NCI-H82 (cell line): ENCODE results near the gene S100A7.
"Not testable (repeated sequence)": the region's sequence is repeated elsewhere in the genome, so short reads cannot be mapped to it uniquely, and the experiment has no call there.

ENCODE experiments used
- DNase-seq: peaks from one replicate; lab custom pipeline; 2025; lab: John Stamatoyannopoulos, UW

The S100A7 gene

DNA sequence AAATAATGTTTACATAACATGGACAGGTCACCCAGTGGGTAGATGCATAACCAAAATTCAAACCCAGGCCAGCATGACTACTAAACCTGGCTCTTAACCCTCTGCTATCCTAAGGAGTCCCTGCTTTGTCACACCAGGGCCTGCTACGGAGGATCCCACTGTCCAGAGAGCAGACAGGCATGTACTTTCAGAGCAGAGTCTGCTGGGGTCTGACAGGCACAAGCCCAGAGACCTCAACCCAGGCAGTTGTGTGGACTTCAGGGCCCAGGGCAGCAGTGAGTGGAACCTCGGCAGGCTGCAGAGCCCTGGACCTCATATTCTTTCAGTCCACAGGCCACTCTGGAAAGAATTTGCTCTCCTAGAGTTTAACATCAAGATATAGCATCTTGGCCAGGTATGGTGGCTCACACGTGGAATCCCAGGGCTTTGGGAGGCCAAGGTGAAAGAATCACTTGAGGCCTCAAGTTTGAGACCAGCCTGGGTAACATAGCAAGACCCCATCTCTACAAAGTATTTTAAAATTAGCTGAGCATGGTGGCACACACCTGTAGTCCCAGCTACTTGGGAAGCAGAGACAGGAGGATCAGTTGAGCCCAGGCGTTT is 16.1 kb upstream of the S100A7 start:
- no peak for DNase-seq

- no peak for DNase-seq
These were observed 14.8 kb upstream of the S100A7 start for GRCh38 chr1:153475282-153475681.

GRCh38 chr1:153474347-153474746 is 13.9 kb upstream of the S100A7 start:
- DNase-seq = no peak

DNA sequence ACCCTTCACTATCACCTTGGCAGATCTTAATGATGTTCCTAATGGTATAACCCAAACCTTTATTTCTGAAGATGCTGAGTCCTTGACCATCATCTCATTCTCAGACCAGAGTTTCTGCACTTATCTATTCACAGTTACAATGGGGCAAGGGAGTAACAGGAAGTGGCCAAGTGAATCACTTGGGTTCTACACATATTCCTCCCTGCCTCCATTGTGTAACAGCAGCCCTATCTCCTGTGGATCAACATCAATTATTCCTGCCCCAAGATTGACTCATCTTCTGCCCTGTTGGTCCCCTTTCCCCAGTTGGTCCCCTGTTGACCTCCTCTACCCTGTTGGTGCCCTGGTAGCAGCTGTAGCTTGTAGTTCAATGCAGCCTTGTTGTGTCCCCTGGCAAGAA is 10.3 kb upstream of the S100A7 start:
- no peak for DNase-seq

GRCh38 chr1:153466908-153467307 is 6.5 kb upstream of the S100A7 start:
- DNase-seq = no peak

DNA sequence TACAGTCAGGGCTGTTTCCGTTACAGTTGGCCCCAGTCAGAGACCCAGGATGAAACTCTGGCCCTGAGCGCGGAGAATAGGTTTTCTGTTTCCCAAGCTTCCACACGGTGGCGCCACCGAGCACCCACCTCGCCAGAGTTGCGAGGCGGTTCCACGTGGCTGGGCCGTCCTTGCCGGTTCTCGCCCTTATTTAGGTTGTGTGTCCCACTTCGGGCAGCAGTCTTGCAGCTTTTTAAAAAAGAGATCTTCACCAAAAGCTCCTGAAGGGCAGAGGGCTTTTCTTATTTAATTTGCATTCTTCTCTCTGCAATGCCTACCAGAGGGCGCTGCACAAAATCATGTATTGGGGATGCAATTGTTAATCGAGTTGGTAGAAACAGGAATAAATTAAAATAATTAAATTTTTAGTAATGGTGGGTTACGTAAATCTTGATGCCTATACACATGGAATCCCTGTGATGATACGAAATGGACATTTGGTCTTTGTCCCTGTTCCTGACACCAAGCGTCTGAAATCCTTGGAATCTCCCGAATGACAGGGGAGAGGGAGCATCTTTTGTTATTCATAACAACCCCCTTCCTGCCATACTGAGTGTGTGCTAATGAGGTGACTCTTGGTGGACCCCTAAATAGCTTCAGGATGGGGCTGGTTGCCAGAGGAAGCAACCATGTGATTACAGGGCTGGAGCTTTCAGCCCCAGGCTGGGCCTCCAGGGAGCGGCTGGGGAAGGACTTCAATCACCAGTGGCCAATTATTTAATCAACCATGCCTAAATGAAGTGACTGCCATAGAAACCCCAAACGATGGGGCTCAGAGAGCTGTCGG is 5.6 kb upstream of the S100A7 start:
- DNase-seq = peak; percentile 49

GRCh38 chr1:153462741-153463140 is 2.3 kb upstream of the S100A7 start:
- DNase-seq = not testable (repeated sequence)

DNA sequence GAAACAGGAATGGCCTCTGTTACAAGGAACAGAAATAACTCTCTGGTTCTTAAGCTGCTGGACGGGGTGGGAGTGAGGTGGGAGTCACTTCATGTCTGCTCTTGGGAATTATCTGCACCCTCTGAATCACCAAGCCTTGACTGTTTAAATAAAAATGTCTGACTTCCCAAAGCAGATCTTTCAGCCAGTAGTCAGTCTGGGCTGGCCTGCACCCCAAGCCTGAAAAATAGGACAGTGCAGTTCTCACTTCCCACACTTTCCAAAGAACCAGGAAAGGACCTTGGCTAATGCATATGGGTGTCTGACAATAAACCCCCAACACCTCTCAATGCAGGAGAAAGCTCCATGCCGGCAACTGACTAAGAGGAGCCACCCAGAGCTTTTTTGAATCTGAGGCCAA is 796 bp downstream of the S100A7 start:
- no peak for DNase-seq

DNA sequence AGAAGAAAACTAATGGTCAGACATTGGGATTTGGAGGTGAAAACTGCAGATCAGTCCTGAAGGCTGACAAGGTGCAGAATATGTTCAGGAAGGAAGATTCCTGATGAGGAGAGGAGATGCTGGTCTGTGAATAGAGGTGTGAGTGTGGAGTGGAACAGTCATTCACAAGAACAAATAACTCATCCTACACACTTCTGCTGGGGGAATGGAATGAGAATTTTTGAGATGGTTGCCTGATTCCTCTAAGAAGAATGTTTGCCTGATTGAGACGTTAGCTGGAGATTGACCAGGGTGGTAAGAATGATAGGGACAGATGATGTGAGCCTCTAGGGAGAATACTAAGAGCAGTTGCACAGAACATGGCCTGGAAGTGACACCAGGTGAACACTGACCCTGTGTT is 4.1 kb downstream of the S100A7 start:
- no peak for DNase-seq

- DNase-seq = not testable (repeated sequence)
These were observed 11.6 kb downstream of the S100A7 start for GRCh38 chr1:153448851-153449250.

DNA sequence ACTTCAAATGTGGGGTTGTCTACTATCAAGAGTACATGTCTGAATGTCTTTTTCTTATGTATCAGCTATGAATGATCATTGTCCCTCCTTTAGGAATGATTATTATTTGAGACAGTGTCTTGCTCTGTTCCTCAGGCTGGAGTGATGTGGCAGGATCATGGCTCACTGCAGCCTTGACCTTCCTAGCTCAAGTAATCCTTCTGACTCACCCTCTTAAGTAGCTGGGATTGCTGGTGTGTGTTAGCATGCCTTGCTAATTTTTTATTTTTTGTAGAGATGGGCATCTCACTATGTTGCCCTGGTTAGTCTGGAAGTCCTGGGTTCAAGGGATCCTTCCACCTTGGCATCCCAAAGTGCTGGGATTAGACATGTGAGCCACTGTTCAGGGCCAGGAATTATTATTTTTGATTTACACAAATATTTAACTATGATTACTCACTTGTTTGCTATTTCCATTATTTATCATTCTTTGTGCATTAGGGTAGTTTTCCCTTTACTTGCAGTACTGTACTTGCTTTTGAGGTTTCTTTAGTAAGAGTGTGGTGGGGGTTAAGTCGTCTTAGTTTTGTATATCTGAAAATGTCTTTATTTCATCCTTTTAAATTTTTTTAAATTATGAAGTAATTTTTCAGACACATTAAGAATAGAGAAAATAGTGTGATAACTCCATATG is 12.8 kb downstream of the S100A7 start:
- peak; percentile 32 for DNase-seq

- DNase-seq = no peak
These were observed 16.4 kb downstream of the S100A7 start for GRCh38 chr1:153444078-153444477.

DNA sequence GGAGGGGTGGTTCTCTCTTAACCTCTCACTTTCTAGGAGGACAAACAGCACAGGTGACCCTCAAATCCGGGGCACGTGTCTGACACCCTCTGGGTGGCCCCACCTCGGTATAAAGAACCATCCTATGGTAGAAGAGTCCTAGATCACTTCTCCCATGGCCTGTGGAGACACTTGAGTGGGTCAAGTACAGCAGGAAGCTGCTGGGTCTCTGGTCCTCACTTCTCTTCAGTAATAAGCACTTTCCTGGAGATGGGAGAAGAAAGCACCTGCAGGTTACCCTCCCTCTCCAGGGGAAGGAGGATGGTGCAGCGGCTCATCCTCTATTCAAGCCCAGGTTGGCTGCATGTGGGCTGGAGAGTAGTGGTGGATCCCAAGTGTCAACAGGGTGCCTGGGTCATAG is 17.0 kb downstream of the S100A7 start:
- no peak for DNase-seq

GRCh38 chr1:153441238-153441755 is 19.2 kb downstream of the S100A7 start:
- DNase-seq = no peak

GRCh38 chr1:153439273-153439672 is 21.2 kb downstream of the S100A7 start:
- DNase-seq = no peak

GRCh38 chr1:153438599-153438998 is 21.9 kb downstream of the S100A7 start:
- no peak for DNase-seq

DNA sequence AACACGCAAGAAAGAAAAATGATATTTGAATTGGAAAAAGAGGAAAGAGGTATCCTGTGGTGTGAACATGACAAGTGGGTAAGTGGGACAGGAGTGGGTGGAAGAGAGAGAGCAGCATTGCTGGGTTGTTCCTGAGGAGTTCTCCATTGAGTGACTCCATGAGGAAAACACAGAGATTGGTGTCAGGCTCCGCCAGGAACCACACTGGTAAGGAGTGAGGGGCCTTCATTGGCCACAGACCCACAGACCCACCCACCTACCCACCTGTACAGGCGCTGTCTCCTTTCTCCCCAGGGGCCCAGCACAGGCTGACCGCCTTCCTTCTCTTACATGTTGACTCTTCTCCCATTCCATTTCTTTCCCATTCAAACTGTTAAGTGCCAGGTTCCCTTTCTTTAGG is 23.2 kb downstream of the S100A7 start:
- no peak for DNase-seq

DNA sequence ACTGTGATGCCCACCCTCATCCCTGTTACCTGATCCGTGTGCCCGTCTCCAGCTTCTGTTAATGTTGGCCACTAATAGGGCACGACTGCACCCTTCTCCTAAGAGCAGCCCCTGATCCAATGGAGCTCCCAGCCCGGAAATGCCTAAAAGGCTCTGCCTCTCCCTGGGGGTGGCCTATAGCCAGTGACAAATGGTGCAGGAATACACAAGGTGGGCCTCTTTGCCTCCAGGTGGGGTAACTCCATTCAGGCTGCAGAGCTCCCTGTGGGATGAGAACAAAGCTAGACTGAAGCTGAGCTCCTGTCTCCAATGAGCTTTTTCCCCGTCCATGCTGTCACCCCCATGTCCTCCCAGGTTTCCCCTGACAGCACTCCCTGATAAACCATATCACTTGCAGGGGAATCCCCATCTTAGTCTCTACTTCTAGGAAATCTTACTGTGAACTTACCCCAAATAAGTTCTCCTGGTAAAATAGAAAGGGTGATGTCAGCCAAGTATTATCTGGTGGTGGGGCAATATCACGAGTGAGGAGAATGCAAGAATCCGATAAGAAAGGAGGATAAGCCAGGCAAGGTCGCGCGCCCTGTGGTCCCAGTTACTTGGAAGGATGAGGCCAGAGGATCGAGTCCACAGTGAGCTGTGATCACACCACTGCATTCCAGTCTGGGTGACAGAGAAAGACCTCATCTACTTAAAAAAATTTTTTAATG is 25.6 kb downstream of the S100A7 start:
- DNase-seq = no peak

- no peak for DNase-seq
These were observed 27.4 kb downstream of the S100A7 start for GRCh38 chr1:153432874-153433681.

GRCh38 chr1:153431928-153432327 is 28.5 kb downstream of the S100A7 start:
- no peak for DNase-seq

- DNase-seq = no peak
These were observed 29.0 kb downstream of the S100A7 start for GRCh38 chr1:153431427-153431826.
